Neural cell (in vitro differentiated cells): ENCODE results near the gene IL31. TPM values are rescaled to one million over a fixed set of nuclear protein-coding genes. Genes with fewer than 3 reads are reported as not detected.

Experiments
- H2AFZ ChIP-seq: fragments of 200-600, 300-800 bp; sonication (generic), shearing (Covaris generic); 2 replicates; pipeline ENCODE4 v1.6.0; 2014; ENCODE audit warnings: low read depth, mild to moderate bottlenecking, antibody characterized with exemption, low read length, moderate library complexity
- H3F3A ChIP-seq: fragments of 200-600 bp; shearing (Covaris generic); 2 replicates; pipeline ENCODE4 v1.6.1; 2016; ENCODE audit warnings: mild to moderate bottlenecking, moderate library complexity, mixed read lengths, antibody characterized with exemption, low read length; ENCODE audit not compliant: insufficient read depth, poor library complexity, severe bottlenecking
- H3K27ac ChIP-seq: fragments of 200-600, 300-800 bp; sonication (generic), shearing (Covaris generic); 2 replicates; pipeline ENCODE4 v1.5.1; 2014; ENCODE audit warnings: mild to moderate bottlenecking, low read length, moderate library complexity
- H3K27me3 ChIP-seq: fragments of 300-800, 200-600 bp; sonication (generic), shearing (Covaris generic); 2 replicates; pipeline ENCODE4 v1.6.0; 2014; ENCODE audit warnings: mild to moderate bottlenecking, low read depth, low read length, moderate library complexity; ENCODE audit not compliant: insufficient read depth
- H3K36me3 ChIP-seq: fragments of 300-800, 200-600 bp; sonication (generic), shearing (Covaris generic); 2 replicates; pipeline ENCODE4 v1.5.1; 2014; ENCODE audit warnings: mild to moderate bottlenecking, antibody characterized with exemption, low read length, moderate library complexity; ENCODE audit not compliant: insufficient read depth
- H3K4me2 ChIP-seq: fragments of 300-800, 200-600 bp; sonication (generic), shearing (Covaris generic); 2 replicates; pipeline ENCODE4 v1.6.0; 2014; ENCODE audit warnings: mild to moderate bottlenecking, low read length
- H3K4me3 ChIP-seq: fragments of 300-800, 200-600 bp; sonication (generic), shearing (Covaris generic); 2 replicates; pipeline ENCODE4 v1.5.1; 2014; ENCODE audit warnings: mild to moderate bottlenecking, low read length, moderate library complexity
- H3K79me2 ChIP-seq: fragments of 200-600 bp; shearing (Covaris generic); replicated peaks from 2 replicates; pipeline ENCODE4 v1.6.0; 2014; ENCODE audit warnings: mild to moderate bottlenecking, low read length, moderate library complexity; ENCODE audit not compliant: insufficient read depth
- H3K9ac ChIP-seq: fragments of 300-800, 200-600 bp; sonication (generic), shearing (Covaris generic); 2 replicates; pipeline ENCODE4 v1.6.1; 2016; ENCODE audit warnings: mild to moderate bottlenecking, low read length, mixed read lengths
- H3K9me2 ChIP-seq: fragments of 200-600 bp; shearing (Covaris generic); 2 replicates; pipeline ENCODE4 v1.6.1; 2016; ENCODE audit warnings: mild to moderate bottlenecking, low read length, mixed read lengths; ENCODE audit not compliant: insufficient read depth
- H3K9me3 ChIP-seq: fragments of 200-600, 300-800 bp; sonication (generic), shearing (Covaris generic); 2 replicates; pipeline ENCODE4 v1.6.1; 2016; ENCODE audit warnings: mild to moderate bottlenecking, mixed run types, low read length, moderate library complexity, mixed read lengths
- H4K20me1 ChIP-seq: fragments of 200-600 bp; shearing (Covaris generic); 2 replicates; pipeline ENCODE4 v1.6.1; 2016; ENCODE audit warnings: mild to moderate bottlenecking, mixed run types; ENCODE audit not compliant: insufficient read depth
- EP300 ChIP-seq: fragments of 450-650 bp; conservative IDR thresholded peaks from 2 replicates; pipeline ENCODE4 v1.6.1; 2014; ENCODE audit warnings: antibody characterized with exemption, mild to moderate bottlenecking, moderate library complexity; ENCODE audit not compliant: poor library complexity, severe bottlenecking
- EZH2 ChIP-seq: fragments of 200-600, 300-800 bp; shearing (Covaris generic), sonication (generic); IDR thresholded peaks from 2 replicates; pipeline ENCODE4 v1.6.1; 2014; ENCODE audit warnings: antibody characterized with exemption, low read length, borderline replicate concordance, mild to moderate bottlenecking; ENCODE audit not compliant: insufficient read depth, poor library complexity, severe bottlenecking
- MXI1 ChIP-seq: fragments of 450-650 bp; conservative IDR thresholded peaks from 2 replicates; pipeline ENCODE4 v1.6.1; 2014; ENCODE audit warnings: antibody characterized with exemption, mild to moderate bottlenecking; ENCODE audit not compliant: poor library complexity, severe bottlenecking
- POLR2AphosphoS5 ChIP-seq: IDR thresholded peaks from 2 replicates; pipeline ENCODE4 v1.6.1; 2012
- RAD21 ChIP-seq: fragments of 450-650 bp; conservative IDR thresholded peaks from 2 replicates; pipeline ENCODE4 v1.6.1; 2014; ENCODE audit warnings: antibody characterized with exemption, mild to moderate bottlenecking, moderate library complexity
- SMC3 ChIP-seq: fragments of 450-650 bp; conservative IDR thresholded peaks from 2 replicates; pipeline ENCODE4 v1.6.1; 2014; ENCODE audit warnings: antibody characterized with exemption, mild to moderate bottlenecking, moderate library complexity; ENCODE audit not compliant: poor library complexity
- TAF1 ChIP-seq: IDR thresholded peaks from 2 replicates; pipeline ENCODE4 v1.6.1; 2012; ENCODE audit warnings: low read depth
- polyA minus RNA-seq: library from RNA; depleted of rRNA, polyadenylated mRNA; stranded (reverse); fragments of >200 nt; gene quantifications from 2 replicates; pipeline ENCODE4 v1.2.3, GENCODE V29; 2014
- polyA plus RNA-seq: library from polyadenylated mRNA; depleted of rRNA; stranded (reverse); fragments of >200 nt; gene quantifications from 2 replicates; pipeline ENCODE4 v1.2.3, GENCODE V29; 2014
- TF ChIP-seq, protein P1 (sequence below): IDR thresholded peaks from 2 replicates; pipeline ENCODE4 v1.6.1; 2012; ENCODE audit warnings: borderline replicate concordance
- TF ChIP-seq, protein P2 (sequence below): fragments of 450-650 bp; IDR thresholded peaks from 2 replicates; pipeline ENCODE4 v1.5.1; 2014; ENCODE audit warnings: antibody characterized with exemption, mild to moderate bottlenecking, moderate library complexity; ENCODE audit not compliant: poor library complexity, severe bottlenecking

The IL31 gene
- polyA plus RNA-seq (not detected in 2 replicates), polyA minus RNA-seq (not detected in 2 replicates)

DNA sequence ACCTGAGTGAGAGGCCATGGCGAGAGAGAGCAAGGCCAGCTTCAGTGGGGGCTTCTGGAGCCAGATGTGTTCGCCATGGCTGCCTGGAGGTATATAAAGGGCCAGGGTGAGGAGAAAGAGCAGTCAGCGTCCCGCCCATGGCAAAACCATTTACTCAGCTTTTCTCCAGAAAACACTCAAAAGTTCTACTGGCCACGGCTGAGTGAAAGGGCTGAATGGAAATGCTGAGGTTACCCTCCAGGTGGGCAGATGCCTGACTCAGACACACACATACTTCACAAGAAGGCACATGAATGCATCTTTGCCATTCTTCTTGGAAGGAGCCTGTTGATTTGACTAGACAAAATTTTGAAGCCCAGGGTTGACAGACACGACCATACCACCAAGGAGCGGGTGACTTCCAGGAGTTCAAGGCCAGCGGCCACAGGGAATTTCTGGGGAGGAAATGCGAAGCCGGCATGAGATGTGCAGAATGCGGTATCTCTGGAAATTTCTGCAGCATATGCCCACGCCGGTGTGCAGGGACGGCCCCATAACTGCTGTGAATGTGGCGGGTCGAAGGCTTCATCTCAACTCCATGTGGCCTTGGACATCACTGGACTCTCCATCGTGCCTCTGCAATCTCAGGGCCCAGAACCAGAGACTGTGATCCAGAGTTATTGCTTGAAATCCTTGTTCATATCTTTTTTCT is at the start of gene IL31:
Gene IL31, minus strand, starts transcription at position 67 of the 691 bp plus-strand sequence. Its CDS starts 49 bp downstream, at position 18.
- H3K27ac ChIP-seq = no peak within 1 kb of the TSS
- H3K9ac ChIP-seq = no peak within 1 kb of the TSS
- no peak within 1 kb of the TSS for H3K4me3 ChIP-seq
- TF ChIP-seq MXI1 (no peak), TAF1 (no peak), RAD21 (no peak), POLR2AphosphoS5 (no peak), SMC3 (no peak), EP300 (no peak), EZH2 (no peak)
- TF ChIP-seq, protein P1, sequence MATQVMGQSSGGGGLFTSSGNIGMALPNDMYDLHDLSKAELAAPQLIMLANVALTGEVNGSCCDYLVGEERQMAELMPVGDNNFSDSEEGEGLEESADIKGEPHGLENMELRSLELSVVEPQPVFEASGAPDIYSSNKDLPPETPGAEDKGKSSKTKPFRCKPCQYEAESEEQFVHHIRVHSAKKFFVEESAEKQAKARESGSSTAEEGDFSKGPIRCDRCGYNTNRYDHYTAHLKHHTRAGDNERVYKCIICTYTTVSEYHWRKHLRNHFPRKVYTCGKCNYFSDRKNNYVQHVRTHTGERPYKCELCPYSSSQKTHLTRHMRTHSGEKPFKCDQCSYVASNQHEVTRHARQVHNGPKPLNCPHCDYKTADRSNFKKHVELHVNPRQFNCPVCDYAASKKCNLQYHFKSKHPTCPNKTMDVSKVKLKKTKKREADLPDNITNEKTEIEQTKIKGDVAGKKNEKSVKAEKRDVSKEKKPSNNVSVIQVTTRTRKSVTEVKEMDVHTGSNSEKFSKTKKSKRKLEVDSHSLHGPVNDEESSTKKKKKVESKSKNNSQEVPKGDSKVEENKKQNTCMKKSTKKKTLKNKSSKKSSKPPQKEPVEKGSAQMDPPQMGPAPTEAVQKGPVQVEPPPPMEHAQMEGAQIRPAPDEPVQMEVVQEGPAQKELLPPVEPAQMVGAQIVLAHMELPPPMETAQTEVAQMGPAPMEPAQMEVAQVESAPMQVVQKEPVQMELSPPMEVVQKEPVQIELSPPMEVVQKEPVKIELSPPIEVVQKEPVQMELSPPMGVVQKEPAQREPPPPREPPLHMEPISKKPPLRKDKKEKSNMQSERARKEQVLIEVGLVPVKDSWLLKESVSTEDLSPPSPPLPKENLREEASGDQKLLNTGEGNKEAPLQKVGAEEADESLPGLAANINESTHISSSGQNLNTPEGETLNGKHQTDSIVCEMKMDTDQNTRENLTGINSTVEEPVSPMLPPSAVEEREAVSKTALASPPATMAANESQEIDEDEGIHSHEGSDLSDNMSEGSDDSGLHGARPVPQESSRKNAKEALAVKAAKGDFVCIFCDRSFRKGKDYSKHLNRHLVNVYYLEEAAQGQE = no peak
- TF ChIP-seq, protein P2, sequence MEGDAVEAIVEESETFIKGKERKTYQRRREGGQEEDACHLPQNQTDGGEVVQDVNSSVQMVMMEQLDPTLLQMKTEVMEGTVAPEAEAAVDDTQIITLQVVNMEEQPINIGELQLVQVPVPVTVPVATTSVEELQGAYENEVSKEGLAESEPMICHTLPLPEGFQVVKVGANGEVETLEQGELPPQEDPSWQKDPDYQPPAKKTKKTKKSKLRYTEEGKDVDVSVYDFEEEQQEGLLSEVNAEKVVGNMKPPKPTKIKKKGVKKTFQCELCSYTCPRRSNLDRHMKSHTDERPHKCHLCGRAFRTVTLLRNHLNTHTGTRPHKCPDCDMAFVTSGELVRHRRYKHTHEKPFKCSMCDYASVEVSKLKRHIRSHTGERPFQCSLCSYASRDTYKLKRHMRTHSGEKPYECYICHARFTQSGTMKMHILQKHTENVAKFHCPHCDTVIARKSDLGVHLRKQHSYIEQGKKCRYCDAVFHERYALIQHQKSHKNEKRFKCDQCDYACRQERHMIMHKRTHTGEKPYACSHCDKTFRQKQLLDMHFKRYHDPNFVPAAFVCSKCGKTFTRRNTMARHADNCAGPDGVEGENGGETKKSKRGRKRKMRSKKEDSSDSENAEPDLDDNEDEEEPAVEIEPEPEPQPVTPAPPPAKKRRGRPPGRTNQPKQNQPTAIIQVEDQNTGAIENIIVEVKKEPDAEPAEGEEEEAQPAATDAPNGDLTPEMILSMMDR = no peak
- no peak within 1 kb of the TSS for H3K4me2 ChIP-seq
- H3K36me3 ChIP-seq = no peaks in the 10 kb centered on the region
- H3K9me2 ChIP-seq = no peaks in the 10 kb centered on the region
- H3K79me2 ChIP-seq = no peaks in the 10 kb centered on the region
- no peaks in the 10 kb centered on the region for H4K20me1 ChIP-seq
- no peak within 1 kb of the TSS for H2AFZ ChIP-seq
- H3K9me3 ChIP-seq = no peaks in the 10 kb centered on the region
- no peaks in the 10 kb centered on the region for H3K27me3 ChIP-seq
- no peaks in the 10 kb centered on the region for H3F3A ChIP-seq

DNA sequence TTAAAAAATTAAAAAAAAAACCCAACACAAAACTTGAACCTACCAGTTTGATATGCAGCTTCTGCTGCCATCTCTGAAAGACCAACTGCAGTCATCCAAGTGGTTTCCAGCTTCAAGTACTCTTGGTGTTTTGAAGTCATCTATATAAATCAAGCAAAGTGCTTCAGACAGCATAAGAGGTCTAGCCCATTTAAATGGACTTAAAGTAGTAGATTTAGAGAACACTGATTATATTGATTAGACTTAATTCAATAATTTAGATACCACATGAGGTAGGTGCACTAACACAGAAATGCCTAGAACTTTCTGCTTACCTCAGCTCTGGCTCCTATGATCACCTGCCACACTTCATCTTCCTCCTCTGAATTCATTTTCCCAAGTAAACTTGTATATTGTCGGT is 42.4 kb upstream of the IL31 start:
- Histone ChIP-seq H3K9me2 (no peaks in the 10 kb centered on the region), H3K27ac (no peak overlapping the region), H3K36me3 (no peaks in the 10 kb centered on the region), H3K27me3 (no peaks in the 10 kb centered on the region), H4K20me1 (no peaks in the 10 kb centered on the region), H3K4me2 (no peak overlapping the region), H3K9ac (no peak overlapping the region), H3K79me2 (peaks cover 8% of the 10 kb centered on the region), H3F3A (no peaks in the 10 kb centered on the region), H3K4me3 (no peak overlapping the region), H2AFZ (no peak overlapping the region), H3K9me3 (no peaks in the 10 kb centered on the region)
- TF ChIP-seq POLR2AphosphoS5 (no peak), EZH2 (no peak), TAF1 (no peak), SMC3 (no peak), RAD21 (no peak), EP300 (no peak), MXI1 (no peak)
- TF ChIP-seq, protein P2 = no peak
- TF ChIP-seq, protein P1 = no peak
